Right lobe of liver (tissue), 6 donors: ENCODE results near the gene PLAC1. TPM values are rescaled to one million over a fixed set of nuclear protein-coding genes. Genes with fewer than 3 reads are reported as not detected.
A peak's percentile ranks its signal among the peaks of the same experiment; 100 is the strongest.

Source experiments
- ATAC-seq, 4 donors: fragments of 200-7000 bp; cut with Tn5 transposase; one replicate each; pipeline ENCODE4 v1.9.1; 2020; ENCODE audit warnings: mild to moderate bottlenecking in 4 of 4, moderate library complexity in 4 of 4
- DNase-seq, 3 donors: peaks; one replicate each; pipeline ENCODE4 v3.0.0-alpha.2; 2020
- H3K27ac ChIP-seq, 3 donors: fragments of 200-600 bp; one replicate each; pipeline ENCODE4 v1.8.0; 2022
- H3K27me3 ChIP-seq, 2 donors: fragments of 200-600 bp; one replicate each; pipeline ENCODE4 v1.8.0; 2022
- H3K36me3 ChIP-seq, 4 donors: fragments of 200-600 bp; sonication (generic) in 1 of 4; one replicate each; pipeline versions ENCODE4 v1.5.1 to v1.8.0; 2017 to 2022; ENCODE audit warnings: control low read depth in 1 of 4
- H3K4me1 ChIP-seq, 4 donors: fragments of 200-600 bp; sonication (generic) in 1 of 4; one replicate each; pipeline versions ENCODE4 v1.5.1 to v1.8.0; 2017 to 2022; ENCODE audit warnings: control low read depth in 1 of 4
- H3K4me3 ChIP-seq, 3 donors: fragments of 200-600 bp; one replicate each; pipeline ENCODE4 v1.8.0; 2022
- H3K9me3 ChIP-seq, 4 donors: fragments of 200-600 bp; sonication (generic) in 1 of 4; one replicate each; pipeline versions ENCODE4 v1.5.1 to v1.8.0; 2017 to 2022; ENCODE audit warnings: control low read depth in 1 of 4
- POLR2A ChIP-seq: fragments of 450-650 bp; IDR thresholded peaks from one replicate; pipeline ENCODE4 v1.6.1; 2017; ENCODE audit warnings: antibody characterized with exemption, mild to moderate bottlenecking
- WGBS: methylation state at CpG from one replicate; pipeline ENCODE4 v1.1.6; 2018; ENCODE audit warnings: low coverage, low lambda C conversion rate; ENCODE audit not compliant: insufficient coverage; ENCODE audit errors: missing lambda C conversion rate; 5-methylcytosine and 5-hydroxymethylcytosine counted together
- intact Hi-C, 2 donors: fragments of 100-400 bp; cut with DNase I; formaldehyde crosslinking; loops; one replicate each; pipeline versions ENCODE4 v1.11.2 to v1.14.1; 2022
- total RNA-seq, 6 experiments: library from RNA; depleted of rRNA in 2 of 6; stranded (reverse); fragments of >200 nt in 2 of 6; fragmentation: NEBNext Ultra II Directional in 3 of 6; extraction: Animal tissue kit (Norgen Biotek cat#: 25700) in 3 of 6; gene quantifications; one replicate each; pipeline versions ENCODE4 v1.1.0 to v1.2.4, GENCODE V29; 2016 to 2023
- TF ChIP-seq, protein P1 (sequence below), 4 donors: fragments of 200-600 bp in 3 of 4; fragments of 450-650 bp in 1 of 4; IDR thresholded peaks; one replicate each; pipeline versions ENCODE4 v1.5.1 to v1.8.0; 2016 to 2022; ENCODE audit warnings: antibody characterized with exemption in 4 of 4, mild to moderate bottlenecking in 2 of 4
- donor health status: DM: no; HTN: yes; CAD: no.
- donor health status: DM: no; HTN: no; CAD: no.
- donor health status: DM: no; HTN: no; CAD: no.
- donor health status: DM: no; HTN: yes; CAD: no.
- donor health status: DM: no; HTN: yes; CAD: no.

PLAC1 gene
- total RNA-seq, 6 experiments from 2014 or later, result not detected

DNA sequence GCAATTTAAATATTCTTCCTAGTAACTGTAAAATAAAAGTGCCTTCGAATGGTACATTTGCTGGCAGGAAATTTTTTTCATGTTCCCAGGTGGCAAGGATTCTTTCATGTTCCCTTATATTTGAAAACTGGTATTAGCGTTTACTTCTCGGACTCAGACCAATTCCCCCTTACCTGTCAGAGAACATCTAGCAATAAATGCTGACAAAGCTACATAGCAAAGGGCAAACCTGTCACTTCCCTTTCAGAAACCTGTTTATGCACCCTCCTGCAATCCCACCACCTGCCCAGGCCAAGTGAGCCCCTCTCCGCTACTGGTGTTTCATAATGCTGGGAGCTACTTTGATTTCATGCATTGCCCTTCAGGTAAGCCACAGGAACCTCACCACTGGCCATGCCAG lies 100.1 kb downstream of the PLAC1 start:
- TF ChIP-seq, protein P1, sequence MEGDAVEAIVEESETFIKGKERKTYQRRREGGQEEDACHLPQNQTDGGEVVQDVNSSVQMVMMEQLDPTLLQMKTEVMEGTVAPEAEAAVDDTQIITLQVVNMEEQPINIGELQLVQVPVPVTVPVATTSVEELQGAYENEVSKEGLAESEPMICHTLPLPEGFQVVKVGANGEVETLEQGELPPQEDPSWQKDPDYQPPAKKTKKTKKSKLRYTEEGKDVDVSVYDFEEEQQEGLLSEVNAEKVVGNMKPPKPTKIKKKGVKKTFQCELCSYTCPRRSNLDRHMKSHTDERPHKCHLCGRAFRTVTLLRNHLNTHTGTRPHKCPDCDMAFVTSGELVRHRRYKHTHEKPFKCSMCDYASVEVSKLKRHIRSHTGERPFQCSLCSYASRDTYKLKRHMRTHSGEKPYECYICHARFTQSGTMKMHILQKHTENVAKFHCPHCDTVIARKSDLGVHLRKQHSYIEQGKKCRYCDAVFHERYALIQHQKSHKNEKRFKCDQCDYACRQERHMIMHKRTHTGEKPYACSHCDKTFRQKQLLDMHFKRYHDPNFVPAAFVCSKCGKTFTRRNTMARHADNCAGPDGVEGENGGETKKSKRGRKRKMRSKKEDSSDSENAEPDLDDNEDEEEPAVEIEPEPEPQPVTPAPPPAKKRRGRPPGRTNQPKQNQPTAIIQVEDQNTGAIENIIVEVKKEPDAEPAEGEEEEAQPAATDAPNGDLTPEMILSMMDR (IDR thresholded peaks at IDR 0.05), result no peak
- no peak for TF ChIP-seq POLR2A
- intact Hi-C loops, result no loop called here
- Histone ChIP-seq H3K4me1 (no peaks in the 10 kb centered on the region), H3K36me3 (no peaks in the 10 kb centered on the region), H3K9me3 (no peaks in the 10 kb centered on the region), H3K27ac (no peak overlapping the region), H3K27me3 (no peaks in the 10 kb centered on the region), H3K4me3 (no peak overlapping the region)
- ATAC-seq, result no peak
- DNase-seq, result no peak
- 63% methylated on average over 4 of the region's 4 CpGs for WGBS

DNA sequence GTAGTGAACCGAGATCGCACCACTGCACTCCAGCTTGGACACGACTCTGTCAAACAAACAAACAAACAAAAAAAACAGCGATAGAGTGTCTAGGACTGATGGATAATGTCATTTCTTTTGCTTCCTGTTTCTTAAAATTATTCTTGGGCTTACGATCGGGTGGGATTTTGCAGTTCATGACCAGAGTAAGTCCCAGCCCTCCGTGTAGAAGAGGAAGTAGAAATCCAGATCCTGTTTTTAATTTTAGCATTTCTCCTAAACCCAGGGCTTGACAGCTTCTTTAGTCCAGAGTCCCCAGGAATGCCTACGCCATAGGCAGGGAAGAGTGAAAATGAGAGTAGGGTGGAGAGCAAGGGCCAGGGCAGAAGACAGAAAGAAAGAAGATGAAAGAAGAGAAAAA lies 104.0 kb downstream of the PLAC1 start:
- TF ChIP-seq POLR2A, result no peak
- TF ChIP-seq, protein P1 (IDR thresholded peaks at IDR 0.05), result no peak

DNA sequence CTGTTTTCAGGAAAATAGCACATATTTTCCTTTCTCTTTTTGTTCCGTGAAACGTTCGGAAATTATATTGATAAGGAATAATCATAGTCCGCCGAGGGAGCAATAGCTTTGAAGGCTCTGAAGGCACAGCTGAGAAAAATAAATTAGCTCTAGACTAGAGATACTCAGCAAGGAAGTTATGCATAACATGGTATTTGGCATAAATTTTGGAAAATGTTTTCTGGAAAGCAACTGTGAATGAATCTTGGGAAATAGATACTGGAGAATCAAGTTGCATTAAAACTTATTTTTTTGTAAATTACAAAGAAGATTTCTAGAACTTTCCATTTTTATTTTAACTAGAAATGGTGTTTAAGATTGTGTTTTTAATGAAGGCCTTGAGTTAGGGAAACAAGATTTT lies 105.9 kb downstream of the PLAC1 start:
- Histone ChIP-seq H3K27ac (no peak overlapping the region), H3K9me3 (no peaks in the 10 kb centered on the region), H3K4me1 (no peaks in the 10 kb centered on the region), H3K4me3 (no peak overlapping the region), H3K27me3 (peaks cover 0 to 21% of the 10 kb centered on the region in 2 donors), H3K36me3 (no peaks in the 10 kb centered on the region)
- intact Hi-C loops, result no loop called here
- WGBS, result 34% methylated on average over 5 of the region's 5 CpGs
- no peak for ATAC-seq
- no peak for DNase-seq
- TF ChIP-seq, protein P1 (IDR thresholded peaks at IDR 0.05), result no peak
- TF ChIP-seq POLR2A, result no peak

More for the DNA sequence above, 104.0 kb downstream of the PLAC1 start:
- DNase-seq, result no peak
- intact Hi-C loops, result no loop called here
- Histone ChIP-seq H3K9me3 (no peaks in the 10 kb centered on the region), H3K4me3 (no peak overlapping the region), H3K36me3 (no peaks in the 10 kb centered on the region), H3K27me3 (peaks cover 0 to 18% of the 10 kb centered on the region in 2 donors), H3K27ac (no peak overlapping the region), H3K4me1 (no peaks in the 10 kb centered on the region)
- no peak for ATAC-seq
- WGBS, result 45% methylated on average over 8 of the region's 8 CpGs

DNA sequence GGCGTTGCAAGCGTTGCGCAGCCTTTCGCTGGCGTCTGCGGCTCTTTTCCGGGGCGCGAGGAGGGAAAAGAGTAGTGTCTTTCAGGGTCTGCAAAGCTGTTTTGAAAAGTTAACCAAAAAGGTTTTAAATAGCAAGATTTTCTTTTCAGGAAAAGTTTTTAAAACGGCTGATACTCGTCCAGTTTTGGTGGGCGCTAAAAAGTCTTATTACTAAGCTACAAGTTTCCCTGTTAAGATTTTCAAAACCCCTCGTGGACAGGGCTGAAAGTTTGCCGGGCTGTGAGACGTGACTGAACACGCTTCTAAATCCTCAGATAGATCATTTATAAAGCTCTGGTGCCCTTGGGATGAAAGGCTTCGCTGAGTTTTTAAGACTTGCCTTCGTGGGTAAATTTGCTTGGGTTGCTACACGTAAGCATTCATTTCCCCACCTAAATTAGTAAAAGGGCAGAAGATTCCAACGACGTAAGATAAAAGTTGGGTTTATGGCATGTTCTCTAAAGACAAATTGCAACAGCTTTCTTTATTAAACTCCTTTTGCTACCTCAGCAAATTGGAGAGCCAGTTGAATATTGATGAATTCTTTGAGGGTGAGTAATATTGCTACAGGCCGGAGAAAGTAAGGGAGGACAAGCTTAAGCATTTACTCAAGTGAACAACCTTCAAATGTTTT lies 106.8 kb downstream of the PLAC1 start:
- no peak for ATAC-seq

More for the DNA sequence above, 106.8 kb downstream of the PLAC1 start:
- no peaks in the 10 kb centered on the region for H3K9me3 ChIP-seq
- H3K27me3 ChIP-seq, result peaks cover 1 to 29% of the 10 kb centered on the region in 2 donors
- H3K4me3 ChIP-seq, result peak overlapping the region in 1 of 3 donors; percentile 40
- intact Hi-C loops, result no loop called here
- H3K4me1 ChIP-seq, result no peaks in the 10 kb centered on the region
- 38% methylated on average over 22 of the region's 22 CpGs for WGBS
- TF ChIP-seq, protein P1 (IDR thresholded peaks at IDR 0.05), result no peak
- no peak for TF ChIP-seq POLR2A
- H3K27ac ChIP-seq, result no peak overlapping the region
- no peak for DNase-seq
- H3K36me3 ChIP-seq, result no peaks in the 10 kb centered on the region
